ENCODE measurements around the gene TOM1L1. TPM values are rescaled to one million over a fixed set of nuclear protein-coding genes. Genes with fewer than 3 reads are reported as not detected.
"Not testable (repeated sequence)": the region's sequence is repeated elsewhere in the genome, so short reads cannot be mapped to it uniquely, and the experiment has no call there.

Gene TOM1L1
- 100 to 1,000 TPM in 1 of 3 donors, 10 to 100 TPM in 2; 78.6 to 129 (median 97.5) TPM for polyA plus RNA-seq (ENCODE audit: insufficient read length in 3 of 3)
- long read RNA-seq, donor 1, transcript TOM1L1-221 (16 exons, 2,507 nt): major isoform, 8 of 103 reads
- long read RNA-seq, donor 1, transcript TOM1L1-220 (10 exons, 1,849 nt): minor isoform, 5 of 103 reads
- long read RNA-seq, donor 1, partial matches to known transcripts: 85 of 103 reads
- long read RNA-seq, donor 1, other reads (novel, unspliced or antisense): 0 of 103 reads
- long read RNA-seq, donor 2, transcript TOM1L1-221 (16 exons, 2,507 nt): major isoform, 11 of 151 reads
- long read RNA-seq, donor 2, transcript TOM1L1-220 (10 exons, 1,849 nt): minor isoform, 5 of 151 reads
- long read RNA-seq, donor 2, partial matches to known transcripts: 77 of 151 reads
- long read RNA-seq, donor 2, other reads (novel, unspliced or antisense): 54 of 151 reads
- long read RNA-seq, donor 3, transcript TOM1L1-221 (16 exons, 2,507 nt): major isoform, 11 of 86 reads
- long read RNA-seq, donor 3, partial matches to known transcripts: 60 of 86 reads
- long read RNA-seq, donor 3, other reads (novel, unspliced or antisense): 5 of 86 reads
- long read RNA-seq, donor 4, transcript TOM1L1-220 (10 exons, 1,849 nt): minor isoform, 7 of 110 reads
- long read RNA-seq, donor 4, transcript TOM1L1-221 (16 exons, 2,507 nt): major isoform, 8 of 110 reads
- long read RNA-seq, donor 4, partial matches to known transcripts: 26 of 110 reads
- long read RNA-seq, donor 4, other reads (novel, unspliced or antisense): 67 of 110 reads
- long read RNA-seq, donor 5, transcript TOM1L1-221 (16 exons, 2,507 nt): major isoform, 6 of 12 reads
- long read RNA-seq, donor 5, partial matches to known transcripts: 5 of 12 reads
- long read RNA-seq, donor 5, other reads (novel, unspliced or antisense): 0 of 12 reads
- long read RNA-seq, donor 6, transcript TOM1L1-220 (10 exons, 1,849 nt): minor isoform, 5 of 134 reads
- long read RNA-seq, donor 6, transcript TOM1L1-221 (16 exons, 2,507 nt): major isoform, 17 of 134 reads
- long read RNA-seq, donor 6, partial matches to known transcripts: 56 of 134 reads
- long read RNA-seq, donor 6, other reads (novel, unspliced or antisense): 53 of 134 reads
- long read RNA-seq, donor 7, transcript TOM1L1-220 (10 exons, 1,849 nt): major isoform, 7 of 86 reads
- long read RNA-seq, donor 7, partial matches to known transcripts: 52 of 86 reads
- long read RNA-seq, donor 7, other reads (novel, unspliced or antisense): 21 of 86 reads
- long read RNA-seq, donor 8, partial matches to known transcripts: 0 of 2 reads
- long read RNA-seq, donor 8, other reads (novel, unspliced or antisense): 0 of 2 reads
- long read RNA-seq, donor 9, transcript TOM1L1-221 (16 exons, 2,507 nt): major isoform, 9 of 141 reads
- long read RNA-seq, donor 9, partial matches to known transcripts: 106 of 141 reads
- long read RNA-seq, donor 9, other reads (novel, unspliced or antisense): 20 of 141 reads
- long read RNA-seq, donor 10, transcript TOM1L1-221 (16 exons, 2,507 nt): major isoform, 6 of 33 reads
- long read RNA-seq, donor 10, partial matches to known transcripts: 22 of 33 reads
- long read RNA-seq, donor 10, other reads (novel, unspliced or antisense): 0 of 33 reads
- long read RNA-seq, donor 11, transcript TOM1L1-221 (16 exons, 2,507 nt): major isoform, 8 of 69 reads
- long read RNA-seq, donor 11, transcript TOM1L1-220 (10 exons, 1,849 nt): minor isoform, 5 of 69 reads
- long read RNA-seq, donor 11, partial matches to known transcripts: 52 of 69 reads
- long read RNA-seq, donor 11, other reads (novel, unspliced or antisense): 0 of 69 reads
- long read RNA-seq, donor 12, transcript TOM1L1-220 (10 exons, 1,849 nt): minor isoform, 6 of 143 reads
- long read RNA-seq, donor 12, transcript TOM1L1-221 (16 exons, 2,507 nt): major isoform, 15 of 143 reads
- long read RNA-seq, donor 12, partial matches to known transcripts: 111 of 143 reads
- long read RNA-seq, donor 12, other reads (novel, unspliced or antisense): 6 of 143 reads
- long read RNA-seq, donor 13, transcript TOM1L1-221 (16 exons, 2,507 nt): major isoform, 6 of 107 reads
- long read RNA-seq, donor 13, partial matches to known transcripts: 72 of 107 reads
- long read RNA-seq, donor 13, other reads (novel, unspliced or antisense): 21 of 107 reads
- long read RNA-seq, donor 14: 0 reads
- long read RNA-seq, donor 15: 0 reads
- long read RNA-seq, donor 16, transcript TOM1L1-221 (16 exons, 2,507 nt): major isoform, 8 of 106 reads
- long read RNA-seq, donor 16, transcript TOM1L1-220 (10 exons, 1,849 nt): minor isoform, 6 of 106 reads
- long read RNA-seq, donor 16, partial matches to known transcripts: 52 of 106 reads
- long read RNA-seq, donor 16, other reads (novel, unspliced or antisense): 35 of 106 reads

- DNase-seq: peak; percentile 72
Observed at GRCh38 chr17:54900457-54901229, at the start of gene TOM1L1. TOM1L1 (plus strand) TSS chr17:54900852; CDS start chr17:54900866, 14 bp downstream.

GRCh38 chr17:54859187-54859586 lies 41.5 kb upstream of the TOM1L1 start:
- DNase-seq: no peak

- no peak for DNase-seq
Observed at GRCh38 chr17:54860617-54861470, 39.8 kb upstream of the TOM1L1 start.

- no peak for DNase-seq
Observed at GRCh38 chr17:54861471-54861983, 39.1 kb upstream of the TOM1L1 start.

- no peak for DNase-seq
Observed at GRCh38 chr17:54863176-54863575, 37.5 kb upstream of the TOM1L1 start.

- no peak for DNase-seq
Observed at GRCh38 chr17:54864070-54864469, 36.6 kb upstream of the TOM1L1 start.

- no peak for DNase-seq
Observed at GRCh38 chr17:54864636-54865356, 35.9 kb upstream of the TOM1L1 start.

- no peak for DNase-seq
Observed at GRCh38 chr17:54867634-54868033, 33.0 kb upstream of the TOM1L1 start.

- DNase-seq: no peak
Observed at GRCh38 chr17:54870671-54871175, 29.9 kb upstream of the TOM1L1 start.

- DNase-seq: not testable (repeated sequence)
Observed at GRCh38 chr17:54875906-54876305, 24.7 kb upstream of the TOM1L1 start.

- DNase-seq: no peak
Observed at GRCh38 chr17:54876656-54877195, 23.9 kb upstream of the TOM1L1 start.

GRCh38 chr17:54881255-54881972 lies 19.2 kb upstream of the TOM1L1 start:
- DNase-seq: no peak

- no peak for DNase-seq
Observed at GRCh38 chr17:54882371-54882770, 18.3 kb upstream of the TOM1L1 start.

GRCh38 chr17:54882950-54883349 lies 17.7 kb upstream of the TOM1L1 start:
- no peak for DNase-seq

GRCh38 chr17:54883939-54884338 lies 16.7 kb upstream of the TOM1L1 start:
- DNase-seq: no peak
